HL-60 (cell line): ENCODE results near the gene MVK.

Experiments used
- CTCF ChIP-seq: IDR thresholded peaks from one replicate; pipeline ENCODE4 v1.5.1; 2011; ENCODE audit warnings: low read length, control low read depth, inconsistent platforms; ENCODE audit not compliant: insufficient read depth
- REST ChIP-seq: IDR thresholded peaks from 2 replicates; pipeline ENCODE4 v1.6.1; 2012; ENCODE audit warnings: low read depth; ENCODE audit not compliant: insufficient replicate concordance

DNA sequence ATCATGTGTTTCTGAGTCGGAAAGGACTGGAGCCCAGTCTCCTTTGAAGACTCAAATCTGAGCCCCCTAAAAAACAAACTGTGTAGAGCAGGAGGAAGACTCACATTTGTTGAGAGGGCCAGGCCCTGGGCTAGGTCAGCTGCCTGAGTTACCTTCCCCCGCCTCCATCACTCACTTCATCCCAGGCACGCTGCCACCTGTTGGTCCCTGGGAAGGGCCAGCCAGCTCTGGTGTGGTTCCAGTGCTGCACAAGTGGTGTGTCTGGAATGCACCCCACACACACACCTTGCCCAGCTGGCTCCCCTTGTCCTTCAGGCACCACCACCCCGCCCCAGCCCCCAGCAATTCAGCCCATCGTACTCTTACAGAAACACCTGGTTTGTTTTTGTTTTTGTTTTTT lies 9.0 kb downstream of the MVK start:
- TF ChIP-seq CTCF = no peak
- TF ChIP-seq REST = no peak
